Suprapubic skin (tissue), 4 donors: ENCODE results near the gene KRTAP5-7.

Experiments
- POLR2A ChIP-seq, 2 donors: fragments of 450-650 bp; IDR thresholded peaks; one replicate each; pipeline ENCODE4 v1.6.1; 2017; ENCODE audit warnings: antibody characterized with exemption in 2 of 2, mild to moderate bottlenecking in 2 of 2, moderate library complexity in 2 of 2
- POLR2AphosphoS5 ChIP-seq, 3 donors: sonication (generic); formaldehyde crosslinking; IDR thresholded peaks; one replicate each; pipeline ENCODE4 v1.6.1; 2017; ENCODE audit warnings: antibody characterized with exemption in 3 of 3
- TF ChIP-seq, protein P1 (sequence below), 2 donors: fragments of 200-600 bp in 1 of 2; fragments of 450-650 bp in 1 of 2; sonication (generic) in 1 of 2; IDR thresholded peaks; one replicate each; pipeline ENCODE4 v1.5.1; 2016 to 2019; ENCODE audit warnings: antibody characterized with exemption in 2 of 2, mild to moderate bottlenecking in 1 of 2, moderate library complexity in 1 of 2

DNA sequence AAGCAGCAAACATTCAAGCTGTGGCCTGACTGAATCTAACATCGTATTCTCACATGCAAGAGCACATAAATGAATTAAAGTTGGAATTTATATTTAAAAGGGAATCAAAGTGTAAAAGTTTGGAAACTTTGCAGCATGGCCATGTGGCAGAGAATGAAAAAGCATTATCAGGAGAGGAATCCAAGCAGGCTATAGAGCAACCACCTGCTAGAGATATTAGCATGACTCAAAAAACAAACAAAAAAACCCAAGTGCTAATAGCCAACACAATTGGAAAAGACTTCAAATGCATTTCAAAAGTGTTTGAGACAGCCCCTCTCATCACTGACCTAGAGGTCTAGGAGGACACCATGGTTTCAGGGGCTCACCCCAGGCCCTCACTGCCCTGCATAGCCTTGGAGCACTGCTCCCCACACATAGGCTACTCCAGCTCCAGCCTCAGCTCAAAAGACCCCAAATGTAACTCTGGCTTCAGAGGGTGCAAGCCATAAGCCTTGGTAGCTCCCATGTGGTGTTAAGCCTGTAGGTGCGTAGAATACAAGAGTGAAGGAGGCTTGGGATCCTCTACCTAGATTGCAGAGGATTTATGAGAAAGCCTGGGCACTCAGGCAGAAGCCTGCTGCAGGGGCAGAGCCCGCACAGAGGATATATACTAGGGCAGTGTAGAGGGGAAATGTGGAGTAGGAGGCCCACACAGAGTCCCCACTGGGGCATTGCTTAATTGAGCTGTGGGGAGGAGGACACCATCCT, 1.7 kb upstream of the KRTAP5-7 start:
- TF ChIP-seq POLR2A (IDR thresholded peaks at IDR 0.05) (no peak), POLR2AphosphoS5 (IDR thresholded peaks at IDR 0.05) (no peak)
- TF ChIP-seq, protein P1, sequence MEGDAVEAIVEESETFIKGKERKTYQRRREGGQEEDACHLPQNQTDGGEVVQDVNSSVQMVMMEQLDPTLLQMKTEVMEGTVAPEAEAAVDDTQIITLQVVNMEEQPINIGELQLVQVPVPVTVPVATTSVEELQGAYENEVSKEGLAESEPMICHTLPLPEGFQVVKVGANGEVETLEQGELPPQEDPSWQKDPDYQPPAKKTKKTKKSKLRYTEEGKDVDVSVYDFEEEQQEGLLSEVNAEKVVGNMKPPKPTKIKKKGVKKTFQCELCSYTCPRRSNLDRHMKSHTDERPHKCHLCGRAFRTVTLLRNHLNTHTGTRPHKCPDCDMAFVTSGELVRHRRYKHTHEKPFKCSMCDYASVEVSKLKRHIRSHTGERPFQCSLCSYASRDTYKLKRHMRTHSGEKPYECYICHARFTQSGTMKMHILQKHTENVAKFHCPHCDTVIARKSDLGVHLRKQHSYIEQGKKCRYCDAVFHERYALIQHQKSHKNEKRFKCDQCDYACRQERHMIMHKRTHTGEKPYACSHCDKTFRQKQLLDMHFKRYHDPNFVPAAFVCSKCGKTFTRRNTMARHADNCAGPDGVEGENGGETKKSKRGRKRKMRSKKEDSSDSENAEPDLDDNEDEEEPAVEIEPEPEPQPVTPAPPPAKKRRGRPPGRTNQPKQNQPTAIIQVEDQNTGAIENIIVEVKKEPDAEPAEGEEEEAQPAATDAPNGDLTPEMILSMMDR (IDR thresholded peaks at IDR 0.05) = no peak
